GM12878 (cell line): Measurements from ENCODE around the gene FAM78A. TPM values are rescaled to one million over a fixed set of nuclear protein-coding genes. Genes with fewer than 3 reads are reported as not detected.

Experiments used
- ATAC-seq: fragments of 200-7000 bp; cut with Tn5 transposase; 3 replicates; pipeline ENCODE4 v1.9.1; 2020; ENCODE audit warnings: mild to moderate bottlenecking, moderate library complexity
- BruUV-seq: library from RNA; stranded (reverse); fragments of 400-500 nt; replicated peaks from 2 replicates; lab custom pipeline; 2021; lab: Mats Ljungman, UMichigan
- CTCF ChIA-PET: fragments of 300-600 bp; sonication (Branson Sonifier 250); formaldehyde crosslinking; extraction: SDS; loops from one replicate; lab custom pipeline; 2021; ENCODE audit warnings: inconsistent platforms; lab: Yijun Ruan, JAX
- POLR2A ChIA-PET: fragments of 350-600 bp; formaldehyde crosslinking; extraction: SDS; loops from one replicate; lab custom pipeline; 2021; ENCODE audit warnings: inconsistent platforms; lab: Charles Lee
- RAD21 ChIA-PET: fragments of 300-600 bp; sonication (Branson Sonifier 250); formaldehyde crosslinking; loops from one replicate; lab custom pipeline; 2023; ENCODE audit warnings: antibody characterized with exemption; ENCODE audit not compliant: unreplicated experiment; lab: Charles Lee
- SMC1A ChIA-PET: fragments of 300-600 bp; sonication (Branson Sonifier 250); formaldehyde crosslinking; loops from one replicate; lab custom pipeline; 2023; ENCODE audit not compliant: unreplicated experiment, uncharacterized antibody; lab: Charles Lee
- DNase-seq: peaks from one replicate; pipeline ENCODE4 v3.0.0-alpha.2; 2011; ENCODE audit warnings: low read depth, low spot score
- FAIRE-seq: peaks from 3 replicates; lab custom pipeline; 2011; peaks lifted over from hg19 to GRCh38; lab: Jason Lieb, UNC
- H2AFZ ChIP-seq: 2 replicates; pipeline ENCODE4 v1.6.0; 2011; ENCODE audit warnings: low read depth, low read length, control low read depth; ENCODE audit not compliant: control insufficient read depth
- H3K27ac ChIP-seq: 2 replicates; pipeline ENCODE4 v1.5.1; 2011; ENCODE audit warnings: control low read depth; ENCODE audit not compliant: control insufficient read depth, insufficient read depth
- H3K27me3 ChIP-seq, 2 experiments: replicated peaks in 1 of 2; 2 replicates each; pipeline versions ENCODE4 v1.6.0 to v1.6.1; 2011; ENCODE audit warnings: low read length in 1 of 2; ENCODE audit not compliant: control insufficient read depth in 2 of 2, insufficient read depth in 2 of 2
- H3K36me3 ChIP-seq, 2 experiments: 2 replicates each; pipeline ENCODE4 v1.5.1; 2011; ENCODE audit warnings: low read length in 1 of 2; ENCODE audit not compliant: control insufficient read depth in 2 of 2, insufficient read depth in 2 of 2
- H3K4me1 ChIP-seq: 2 replicates; pipeline ENCODE4 v1.6.1; 2011; ENCODE audit warnings: mild to moderate bottlenecking, low read length, moderate library complexity, mixed read lengths; ENCODE audit not compliant: control insufficient read depth, insufficient read depth
- H3K4me2 ChIP-seq: 2 replicates; pipeline ENCODE4 v1.6.0; 2011; ENCODE audit warnings: control low read depth; ENCODE audit not compliant: control insufficient read depth, insufficient read depth
- H3K4me3 ChIP-seq: fragments of 200-600 bp; sonication (generic); 2 replicates; pipeline ENCODE4 v1.5.1; 2016
- H3K79me2 ChIP-seq: 2 replicates; pipeline ENCODE4 v1.6.0; 2011; ENCODE audit warnings: low read length; ENCODE audit not compliant: control insufficient read depth, insufficient read depth
- H3K9ac ChIP-seq: 2 replicates; pipeline ENCODE4 v1.8.0; 2011; ENCODE audit warnings: low read length, control low read depth, mixed read lengths; ENCODE audit not compliant: control insufficient read depth, insufficient read depth
- H3K9me3 ChIP-seq: replicated peaks from 3 replicates; pipeline ENCODE4 v1.5.1; 2011; ENCODE audit warnings: mild to moderate bottlenecking, low read length; ENCODE audit not compliant: control insufficient read depth, insufficient read depth
- H4K20me1 ChIP-seq: 2 replicates; pipeline ENCODE4 v1.6.0; 2011; ENCODE audit not compliant: control insufficient read depth, insufficient read depth
- DPF2 ChIP-seq: fragments of 450-650 bp; IDR thresholded peaks from 2 replicates; pipeline ENCODE4 v1.6.1; 2017; ENCODE audit warnings: mild to moderate bottlenecking
- ESRRA ChIP-seq: IDR thresholded peaks from 2 replicates; pipeline ENCODE4 v1.6.1; 2012; ENCODE audit warnings: mild to moderate bottlenecking, low read length, improper control_type of control experiment
- RAD51 ChIP-seq: fragments of 450-650 bp; IDR thresholded peaks from 2 replicates; pipeline ENCODE4 v1.6.1; 2016; ENCODE audit warnings: moderate library complexity, mild to moderate bottlenecking, inconsistent platforms
- TCF3 ChIP-seq: IDR thresholded peaks from 2 replicates; pipeline ENCODE4 v1.6.1; 2012; ENCODE audit warnings: low read depth, mild to moderate bottlenecking, low read length, borderline replicate concordance; ENCODE audit not compliant: insufficient read depth
- ZNF24 ChIP-seq: fragments of 450-650 bp; IDR thresholded peaks from 2 replicates; pipeline ENCODE4 v1.6.1; 2017; ENCODE audit warnings: antibody characterized with exemption, mild to moderate bottlenecking
- WGBS: methylation state at CpG from one replicate; pipeline ENCODE4 v1.1.6; 2016; ENCODE audit warnings: low lambda C conversion rate; ENCODE audit not compliant: insufficient replicate concordance, insufficient coverage; ENCODE audit errors: missing lambda C conversion rate; 5-methylcytosine and 5-hydroxymethylcytosine counted together
- in situ Hi-C: fragments of 300-500 bp; cut with MboI; formaldehyde crosslinking; loops from 9 replicates; pipeline ENCODE4 v1.14.3; 2018; ENCODE audit warnings: mixed read lengths
- intact Hi-C: fragments of 100-400 bp; cut with micrococcal nuclease; formaldehyde crosslinking; loops from one replicate; pipeline ENCODE4 v1.14.2; 2022; ENCODE audit not compliant: unreplicated experiment
- polyA plus RNA-seq, 11 experiments: library from polyadenylated mRNA; depleted of rRNA in 4 of 11; unstranded in 6 of 11; stranded (reverse) in 5 of 11; fragments of >200 nt; fragmentation: Nextera tagmentation in 4 of 11; fragmentation: Illumina TruSeq in 1 of 11; extraction: Ambion mirVana in 4 of 11; extraction: Trizol in 1 of 11; gene quantifications; 1 replicate in 1 of 11; 2 replicates in 10 of 11; pipeline versions ENCODE4 v1.2.1 to v1.2.3, GENCODE V29; 2011 to 2016; ENCODE audit warnings: inconsistent platforms in 2 of 11, missing spikeins in 2 of 11, low read depth in 1 of 11
- total RNA-seq, 4 experiments: library from RNA; depleted of rRNA in 3 of 4; stranded (reverse); fragments of >200 nt in 3 of 4; fragmentation: Illumina TruSeq in 1 of 4; extraction: Trizol in 1 of 4; gene quantifications; 2 replicates each; pipeline versions ENCODE4 v1.2.1 to v1.2.3, GENCODE V29; 2013 to 2021
- TF ChIP-seq, protein P1 (sequence below): fragments of 450-650 bp; IDR thresholded peaks from 2 replicates; pipeline ENCODE4 v1.6.1; 2014; ENCODE audit warnings: mild to moderate bottlenecking
- TF ChIP-seq, protein P2 (sequence below): IDR thresholded peaks from 2 replicates; pipeline ENCODE4 v1.6.1; 2012; ENCODE audit warnings: low read depth, low read length, improper control_type of control experiment
- TF ChIP-seq, protein P3 (sequence below): IDR thresholded peaks from 2 replicates; pipeline ENCODE4 v1.6.1; 2011; ENCODE audit warnings: low read depth, mild to moderate bottlenecking, low read length, moderate library complexity, borderline replicate concordance; ENCODE audit errors: extremely low read depth
- TF ChIP-seq, protein P4 (sequence below): fragments of 150-350 bp; IDR thresholded peaks from 2 replicates; pipeline ENCODE4 v1.6.1; 2016; ENCODE audit warnings: low read depth, low read length
- TF ChIP-seq, protein P5 (sequence below): fragments of 450-650 bp; IDR thresholded peaks from 2 replicates; pipeline ENCODE4 v1.6.1; 2016; ENCODE audit warnings: mild to moderate bottlenecking, moderate library complexity, borderline replicate concordance
- TF ChIP-seq, protein P6 (sequence below): IDR thresholded peaks from 2 replicates; pipeline ENCODE4 v1.6.1; 2011; ENCODE audit warnings: borderline replicate concordance, low read depth, mild to moderate bottlenecking, moderate library complexity, low read length; ENCODE audit not compliant: insufficient read depth, poor library complexity, severe bottlenecking

FAM78A gene
- total and polyA plus RNA-seq, 10 of the 15 experiments (the other 5 are each of a cell fraction or from before 2014, with no cell fraction given): 0.18 to 32.5 (median 12.2) TPM

DNA sequence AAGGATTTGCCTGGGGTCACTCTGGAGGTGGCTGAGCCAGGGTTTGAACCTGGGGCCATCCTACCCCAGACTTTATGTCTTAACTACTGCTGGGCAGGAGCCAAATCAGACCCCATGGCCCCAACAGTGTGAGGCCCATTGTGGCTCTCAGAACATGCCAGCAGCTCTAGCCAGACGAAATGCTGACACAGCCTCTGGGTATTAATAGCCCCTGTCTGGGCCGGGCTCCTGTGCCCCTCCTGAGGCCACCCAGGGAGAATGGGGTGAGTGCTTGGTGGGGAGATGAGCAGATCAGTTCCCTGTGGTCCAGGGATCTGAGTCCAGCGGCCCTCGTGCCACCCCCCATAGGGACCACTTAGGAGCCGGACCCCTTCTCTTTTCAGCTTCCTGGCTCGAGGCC is 11.0 kb upstream of the FAM78A start:
- RAD21 ChIA-PET: no interaction called here
- BruUV-seq: no TSS peak
- no peaks in the 10 kb centered on the region for H3K9me3 ChIP-seq
- intact Hi-C loops: no loop called here
- no peaks in the 10 kb centered on the region for H3K79me2 ChIP-seq
- no peak overlapping the region for H3K4me3 ChIP-seq
- no peak overlapping the region for H3K9ac ChIP-seq
- SMC1A ChIA-PET: no interaction called here
- no peak overlapping the region for H3K4me2 ChIP-seq
- no peak for ATAC-seq
- DNase-seq: no peak
- in situ Hi-C loops: no loop called here
- POLR2A ChIA-PET: no interaction called here
- no peak for FAIRE-seq
- H2AFZ ChIP-seq: no peak overlapping the region
- 37% methylated on average over 6 of the region's 6 CpGs for WGBS
- no peaks in the 10 kb centered on the region for H3K36me3 ChIP-seq
- no peaks in the 10 kb centered on the region for H3K4me1 ChIP-seq
- H3K27ac ChIP-seq: no peak overlapping the region
- peaks cover under 1% of the 10 kb centered on the region in 2 experiments; a peak in 3 of 4 replicates for H3K27me3 ChIP-seq
- no peaks in the 10 kb centered on the region for H4K20me1 ChIP-seq
- CTCF ChIA-PET: interaction anchor here (1.5 kb wide), 1 partner anchor 49 kb away, joined by 4 read pairs; no protein-coding TSS in a partner anchor
- TF ChIP-seq DPF2 (no peak), ESRRA (no peak), RAD51 (no peak), TCF3 (no peak), ZNF24 (no peak)
- TF ChIP-seq, protein P1, sequence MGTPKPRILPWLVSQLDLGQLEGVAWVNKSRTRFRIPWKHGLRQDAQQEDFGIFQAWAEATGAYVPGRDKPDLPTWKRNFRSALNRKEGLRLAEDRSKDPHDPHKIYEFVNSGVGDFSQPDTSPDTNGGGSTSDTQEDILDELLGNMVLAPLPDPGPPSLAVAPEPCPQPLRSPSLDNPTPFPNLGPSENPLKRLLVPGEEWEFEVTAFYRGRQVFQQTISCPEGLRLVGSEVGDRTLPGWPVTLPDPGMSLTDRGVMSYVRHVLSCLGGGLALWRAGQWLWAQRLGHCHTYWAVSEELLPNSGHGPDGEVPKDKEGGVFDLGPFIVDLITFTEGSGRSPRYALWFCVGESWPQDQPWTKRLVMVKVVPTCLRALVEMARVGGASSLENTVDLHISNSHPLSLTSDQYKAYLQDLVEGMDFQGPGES: no peak
- TF ChIP-seq, protein P2, sequence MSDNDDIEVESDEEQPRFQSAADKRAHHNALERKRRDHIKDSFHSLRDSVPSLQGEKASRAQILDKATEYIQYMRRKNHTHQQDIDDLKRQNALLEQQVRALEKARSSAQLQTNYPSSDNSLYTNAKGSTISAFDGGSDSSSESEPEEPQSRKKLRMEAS: no peak
- TF ChIP-seq, protein P3, sequence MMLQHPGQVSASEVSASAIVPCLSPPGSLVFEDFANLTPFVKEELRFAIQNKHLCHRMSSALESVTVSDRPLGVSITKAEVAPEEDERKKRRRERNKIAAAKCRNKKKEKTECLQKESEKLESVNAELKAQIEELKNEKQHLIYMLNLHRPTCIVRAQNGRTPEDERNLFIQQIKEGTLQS: no peak
- TF ChIP-seq, protein P4, sequence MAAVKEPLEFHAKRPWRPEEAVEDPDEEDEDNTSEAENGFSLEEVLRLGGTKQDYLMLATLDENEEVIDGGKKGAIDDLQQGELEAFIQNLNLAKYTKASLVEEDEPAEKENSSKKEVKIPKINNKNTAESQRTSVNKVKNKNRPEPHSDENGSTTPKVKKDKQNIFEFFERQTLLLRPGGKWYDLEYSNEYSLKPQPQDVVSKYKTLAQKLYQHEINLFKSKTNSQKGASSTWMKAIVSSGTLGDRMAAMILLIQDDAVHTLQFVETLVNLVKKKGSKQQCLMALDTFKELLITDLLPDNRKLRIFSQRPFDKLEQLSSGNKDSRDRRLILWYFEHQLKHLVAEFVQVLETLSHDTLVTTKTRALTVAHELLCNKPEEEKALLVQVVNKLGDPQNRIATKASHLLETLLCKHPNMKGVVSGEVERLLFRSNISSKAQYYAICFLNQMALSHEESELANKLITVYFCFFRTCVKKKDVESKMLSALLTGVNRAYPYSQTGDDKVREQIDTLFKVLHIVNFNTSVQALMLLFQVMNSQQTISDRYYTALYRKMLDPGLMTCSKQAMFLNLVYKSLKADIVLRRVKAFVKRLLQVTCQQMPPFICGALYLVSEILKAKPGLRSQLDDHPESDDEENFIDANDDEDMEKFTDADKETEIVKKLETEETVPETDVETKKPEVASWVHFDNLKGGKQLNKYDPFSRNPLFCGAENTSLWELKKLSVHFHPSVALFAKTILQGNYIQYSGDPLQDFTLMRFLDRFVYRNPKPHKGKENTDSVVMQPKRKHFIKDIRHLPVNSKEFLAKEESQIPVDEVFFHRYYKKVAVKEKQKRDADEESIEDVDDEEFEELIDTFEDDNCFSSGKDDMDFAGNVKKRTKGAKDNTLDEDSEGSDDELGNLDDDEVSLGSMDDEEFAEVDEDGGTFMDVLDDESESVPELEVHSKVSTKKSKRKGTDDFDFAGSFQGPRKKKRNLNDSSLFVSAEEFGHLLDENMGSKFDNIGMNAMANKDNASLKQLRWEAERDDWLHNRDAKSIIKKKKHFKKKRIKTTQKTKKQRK: no peak
- TF ChIP-seq, protein P5, sequence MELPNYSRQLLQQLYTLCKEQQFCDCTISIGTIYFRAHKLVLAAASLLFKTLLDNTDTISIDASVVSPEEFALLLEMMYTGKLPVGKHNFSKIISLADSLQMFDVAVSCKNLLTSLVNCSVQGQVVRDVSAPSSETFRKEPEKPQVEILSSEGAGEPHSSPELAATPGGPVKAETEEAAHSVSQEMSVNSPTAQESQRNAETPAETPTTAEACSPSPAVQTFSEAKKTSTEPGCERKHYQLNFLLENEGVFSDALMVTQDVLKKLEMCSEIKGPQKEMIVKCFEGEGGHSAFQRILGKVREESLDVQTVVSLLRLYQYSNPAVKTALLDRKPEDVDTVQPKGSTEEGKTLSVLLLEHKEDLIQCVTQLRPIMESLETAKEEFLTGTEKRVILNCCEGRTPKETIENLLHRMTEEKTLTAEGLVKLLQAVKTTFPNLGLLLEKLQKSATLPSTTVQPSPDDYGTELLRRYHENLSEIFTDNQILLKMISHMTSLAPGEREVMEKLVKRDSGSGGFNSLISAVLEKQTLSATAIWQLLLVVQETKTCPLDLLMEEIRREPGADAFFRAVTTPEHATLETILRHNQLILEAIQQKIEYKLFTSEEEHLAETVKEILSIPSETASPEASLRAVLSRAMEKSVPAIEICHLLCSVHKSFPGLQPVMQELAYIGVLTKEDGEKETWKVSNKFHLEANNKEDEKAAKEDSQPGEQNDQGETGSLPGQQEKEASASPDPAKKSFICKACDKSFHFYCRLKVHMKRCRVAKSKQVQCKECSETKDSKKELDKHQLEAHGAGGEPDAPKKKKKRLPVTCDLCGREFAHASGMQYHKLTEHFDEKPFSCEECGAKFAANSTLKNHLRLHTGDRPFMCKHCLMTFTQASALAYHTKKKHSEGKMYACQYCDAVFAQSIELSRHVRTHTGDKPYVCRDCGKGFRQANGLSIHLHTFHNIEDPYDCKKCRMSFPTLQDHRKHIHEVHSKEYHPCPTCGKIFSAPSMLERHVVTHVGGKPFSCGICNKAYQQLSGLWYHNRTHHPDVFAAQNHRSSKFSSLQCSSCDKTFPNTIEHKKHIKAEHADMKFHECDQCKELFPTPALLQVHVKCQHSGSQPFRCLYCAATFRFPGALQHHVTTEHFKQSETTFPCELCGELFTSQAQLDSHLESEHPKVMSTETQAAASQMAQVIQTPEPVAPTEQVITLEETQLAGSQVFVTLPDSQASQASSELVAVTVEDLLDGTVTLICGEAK: no peak
- TF ChIP-seq, protein P6, sequence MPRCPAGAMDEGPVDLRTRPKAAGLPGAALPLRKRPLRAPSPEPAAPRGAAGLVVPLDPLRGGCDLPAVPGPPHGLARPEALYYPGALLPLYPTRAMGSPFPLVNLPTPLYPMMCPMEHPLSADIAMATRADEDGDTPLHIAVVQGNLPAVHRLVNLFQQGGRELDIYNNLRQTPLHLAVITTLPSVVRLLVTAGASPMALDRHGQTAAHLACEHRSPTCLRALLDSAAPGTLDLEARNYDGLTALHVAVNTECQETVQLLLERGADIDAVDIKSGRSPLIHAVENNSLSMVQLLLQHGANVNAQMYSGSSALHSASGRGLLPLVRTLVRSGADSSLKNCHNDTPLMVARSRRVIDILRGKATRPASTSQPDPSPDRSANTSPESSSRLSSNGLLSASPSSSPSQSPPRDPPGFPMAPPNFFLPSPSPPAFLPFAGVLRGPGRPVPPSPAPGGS: no peak
